HS-27A (cell line): Measurements from ENCODE around the gene DCUN1D3.
"Not testable (repeated sequence)": the region's sequence is repeated elsewhere in the genome, so short reads cannot be mapped to it uniquely, and the experiment has no call there.

Source experiments
- DNase-seq: peaks from one replicate; pipeline ENCODE4 v3.0.0-alpha.2; 2012; ENCODE audit warnings: low read depth, missing footprints

DCUN1D3 gene

DNA sequence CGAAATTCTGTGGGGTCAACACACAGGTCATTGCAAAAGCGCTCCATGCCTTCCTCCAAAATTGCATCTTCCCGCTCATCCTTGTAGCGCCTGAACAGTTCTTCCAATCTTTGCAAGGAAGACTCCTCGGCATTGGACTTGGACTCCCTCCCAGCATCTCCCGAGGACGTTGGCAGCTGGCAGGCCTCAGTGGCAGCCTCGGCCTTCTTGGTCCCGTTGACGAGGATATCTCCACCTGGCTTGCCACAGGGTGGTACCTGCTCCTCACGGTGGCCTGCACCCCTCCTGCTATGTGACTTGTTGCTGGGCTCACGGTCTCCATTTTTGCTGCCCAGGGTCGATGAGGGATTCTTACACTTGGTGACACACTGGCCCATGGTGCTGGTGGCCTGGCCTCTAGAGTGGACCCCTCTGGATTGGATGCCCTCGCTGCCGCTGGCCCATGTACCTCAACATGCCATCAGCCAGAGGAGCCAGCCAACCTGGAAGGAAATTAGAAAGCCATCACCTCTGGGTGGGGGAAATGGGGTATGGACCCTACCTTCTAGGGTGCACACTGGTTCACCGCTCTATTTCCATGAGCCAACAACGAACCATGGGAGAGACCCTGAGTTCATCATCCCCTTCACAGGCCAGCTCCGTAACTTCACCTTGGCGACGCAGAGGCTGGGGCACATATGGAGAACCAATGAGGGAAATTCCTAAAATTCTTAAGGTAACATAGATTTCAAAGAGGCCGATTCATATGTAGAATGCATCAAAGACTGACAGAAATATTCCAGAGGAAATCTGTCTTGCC, 37.8 kb downstream of the DCUN1D3 start:
- DNase-seq, result no peak

GRCh38 chr16:20860995-20861394, 39.2 kb downstream of the DCUN1D3 start:
- not testable (repeated sequence) for DNase-seq

- no peak for DNase-seq
These were observed 39.8 kb downstream of the DCUN1D3 start for GRCh38 chr16:20860361-20860760.

- DNase-seq, result no peak
These were observed 40.5 kb downstream of the DCUN1D3 start for GRCh38 chr16:20859699-20860098.

GRCh38 chr16:20859229-20859628, 40.9 kb downstream of the DCUN1D3 start:
- no peak for DNase-seq

- DNase-seq, result no peak
These were observed 42.9 kb downstream of the DCUN1D3 start for GRCh38 chr16:20857281-20857680.

- no peak for DNase-seq
These were observed 45.2 kb downstream of the DCUN1D3 start for GRCh38 chr16:20854963-20855362.

DNA sequence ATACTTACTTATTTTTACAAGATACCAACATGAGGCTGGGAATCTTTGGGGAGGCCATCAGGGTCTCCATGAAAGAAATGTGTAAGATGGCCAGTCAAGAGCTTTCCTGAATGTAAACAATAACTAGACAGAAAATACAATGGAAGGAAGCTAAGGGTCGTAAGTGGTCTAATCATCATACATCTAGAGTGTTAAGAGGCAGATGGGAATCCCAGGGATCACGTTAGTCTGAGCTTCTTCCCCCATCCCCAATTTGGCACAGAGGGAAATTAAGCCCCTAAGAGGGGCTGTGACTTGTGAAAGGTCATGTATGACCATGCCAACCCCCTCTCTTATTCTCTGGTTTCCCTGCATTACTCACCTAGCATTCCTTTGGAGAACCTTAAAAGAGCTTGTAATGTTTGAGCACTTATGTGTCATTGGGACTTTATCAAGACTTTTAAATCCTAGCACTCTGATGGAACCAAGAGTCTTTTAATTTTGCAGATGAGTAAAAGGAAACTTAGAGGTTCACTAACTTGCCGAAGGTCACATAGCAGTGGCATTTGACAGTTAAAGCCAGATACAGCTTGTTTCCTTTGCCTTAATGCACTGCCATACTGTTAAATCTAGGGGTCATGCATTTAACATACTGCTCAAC, 46.1 kb downstream of the DCUN1D3 start:
- DNase-seq, result no peak

DNA sequence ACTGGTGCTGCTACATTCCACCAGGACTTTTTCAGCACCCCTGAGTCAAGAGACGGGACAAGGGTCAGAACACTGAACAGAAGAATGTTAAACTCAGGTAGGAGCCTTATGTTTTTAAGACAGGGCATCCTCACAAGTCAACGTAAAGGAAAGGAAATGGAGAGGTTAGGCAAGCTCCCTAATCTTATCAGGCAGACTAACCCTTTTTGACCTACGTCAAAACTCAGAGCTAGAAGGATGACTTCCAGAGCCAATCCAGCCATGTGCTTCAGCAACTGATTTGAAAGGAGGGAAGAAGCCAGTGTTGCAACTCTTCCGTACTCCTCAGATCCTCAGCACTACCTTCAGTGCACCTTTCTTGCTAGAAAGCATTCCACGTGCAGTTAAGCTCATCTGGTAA, 47.0 kb downstream of the DCUN1D3 start:
- no peak for DNase-seq

GRCh38 chr16:20851601-20852000, 48.6 kb downstream of the DCUN1D3 start:
- DNase-seq, result peak; percentile 63

- no peak for DNase-seq
These were observed 49.2 kb downstream of the DCUN1D3 start for GRCh38 chr16:20850981-20851380.

DNA sequence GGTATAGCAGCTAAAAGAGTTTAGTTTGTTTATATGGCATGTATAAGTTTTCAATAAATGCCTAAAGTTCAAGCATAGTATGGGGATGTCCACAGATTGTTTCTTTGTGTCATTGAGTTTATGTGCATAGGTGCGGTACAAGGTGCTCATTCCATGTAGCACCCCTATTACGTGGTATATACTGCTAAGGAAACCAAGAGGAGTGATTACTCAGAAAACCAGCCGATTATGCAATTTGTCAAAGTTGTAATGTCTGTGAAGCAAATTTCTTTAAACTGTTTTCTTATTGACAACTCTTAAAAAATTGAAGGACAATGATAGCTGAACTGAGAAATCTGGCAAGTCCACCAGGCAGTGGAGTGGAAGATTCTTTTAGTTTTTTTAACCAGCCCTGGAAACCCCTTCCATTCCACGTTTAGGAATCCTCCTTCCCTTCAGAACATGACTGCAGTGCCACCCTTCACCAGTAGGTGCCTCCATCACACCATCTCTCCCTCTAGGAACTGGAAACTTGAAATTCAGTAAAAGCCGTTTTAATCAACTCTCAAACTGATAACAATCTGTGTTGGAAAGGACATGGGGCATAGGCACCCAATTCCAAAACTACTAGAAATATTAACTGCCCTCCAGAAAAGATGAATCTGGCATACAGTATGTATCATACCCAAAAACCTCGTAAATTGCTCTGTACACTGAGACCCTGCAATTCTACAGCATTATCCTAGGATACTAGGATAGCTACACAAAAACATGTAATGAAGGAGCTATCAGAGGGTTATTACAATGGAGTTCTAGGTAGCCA, 50.4 kb downstream of the DCUN1D3 start:
- DNase-seq, result no peak

- no peak for DNase-seq
These were observed 52.6 kb downstream of the DCUN1D3 start for GRCh38 chr16:20847550-20847949.

DNA sequence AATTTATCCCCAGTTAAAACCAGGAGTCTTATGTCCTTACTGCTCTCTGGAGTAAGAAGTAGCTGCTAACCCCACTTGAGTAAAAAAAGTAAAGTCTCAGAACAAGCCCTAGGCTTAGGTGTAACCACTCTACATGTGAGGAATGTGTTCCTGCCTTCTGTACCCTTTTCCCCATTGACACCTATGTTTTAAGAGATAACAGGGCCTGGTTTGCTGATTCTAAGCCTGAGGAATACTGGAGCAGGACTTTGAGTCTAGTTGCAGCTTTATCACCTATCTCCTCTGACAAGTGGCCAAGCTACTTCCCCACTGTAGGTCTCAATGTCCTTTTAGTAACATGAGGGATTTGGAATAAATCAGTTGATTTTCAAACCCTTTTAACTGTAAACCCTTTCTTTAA, 53.6 kb downstream of the DCUN1D3 start:
- DNase-seq, result no peak

DNA sequence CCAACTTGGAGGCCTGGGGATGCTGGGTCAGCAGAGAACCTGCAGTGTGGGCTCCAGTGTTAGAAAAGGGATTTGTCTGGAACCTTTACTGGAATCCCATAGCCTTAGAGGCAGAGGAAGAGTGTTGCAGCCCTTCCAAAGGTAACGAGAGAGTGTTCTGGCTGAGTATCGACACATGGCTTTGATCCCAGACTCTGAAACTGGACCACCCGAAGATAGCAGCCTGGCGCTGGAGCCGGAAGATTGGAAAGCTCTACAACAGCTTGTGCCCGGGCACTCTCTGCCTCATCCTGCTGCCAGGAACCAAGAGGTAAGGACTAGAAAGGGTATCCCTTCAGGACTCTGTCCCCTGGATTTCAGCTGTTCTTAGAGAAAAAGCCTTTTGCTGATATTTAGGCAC, 54.1 kb downstream of the DCUN1D3 start:
- no peak for DNase-seq

DNA sequence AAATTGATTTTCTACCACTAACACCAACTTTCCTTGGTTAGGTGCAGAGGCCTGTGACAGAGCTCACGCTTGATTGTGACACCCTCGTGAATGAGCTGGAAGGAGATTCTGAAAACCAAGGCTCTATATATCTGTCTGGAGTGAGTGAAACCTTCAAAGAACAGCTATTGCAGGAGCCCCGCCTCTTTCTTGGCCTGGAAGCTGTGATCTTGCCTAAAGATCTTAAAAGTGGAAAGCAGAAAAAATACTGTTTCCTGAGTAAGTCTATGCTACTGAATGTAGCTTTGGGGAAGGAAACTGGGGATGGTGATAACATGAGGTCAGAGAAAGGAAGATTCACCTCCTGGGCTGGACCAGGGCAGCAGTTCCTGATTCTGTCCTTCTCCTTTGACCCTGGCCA, 55.6 kb downstream of the DCUN1D3 start:
- no peak for DNase-seq

GRCh38 chr16:20844054-20844453, 56.1 kb downstream of the DCUN1D3 start:
- DNase-seq, result no peak

GRCh38 chr16:20839504-20839903, 60.7 kb downstream of the DCUN1D3 start:
- DNase-seq, result no peak

DNA sequence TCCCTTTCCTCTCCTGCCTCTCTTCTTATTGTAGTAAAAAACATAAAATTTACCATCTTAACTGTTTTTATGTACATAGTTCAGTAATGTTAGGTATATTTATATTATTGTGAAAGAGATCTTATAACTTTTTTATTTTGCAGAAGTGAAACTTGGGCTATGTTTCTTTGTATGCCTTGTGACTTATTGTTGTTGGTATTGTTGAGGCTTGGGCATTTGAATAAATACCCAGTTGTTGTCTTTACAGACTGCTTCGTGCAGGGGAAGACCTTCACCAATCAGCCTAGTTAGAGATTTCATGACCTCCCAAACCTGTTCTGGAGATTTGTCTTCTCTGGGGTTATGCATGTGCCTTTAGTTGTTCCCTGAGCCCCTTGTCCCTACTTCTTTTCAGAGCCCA, 61.9 kb downstream of the DCUN1D3 start:
- no peak for DNase-seq

DNA sequence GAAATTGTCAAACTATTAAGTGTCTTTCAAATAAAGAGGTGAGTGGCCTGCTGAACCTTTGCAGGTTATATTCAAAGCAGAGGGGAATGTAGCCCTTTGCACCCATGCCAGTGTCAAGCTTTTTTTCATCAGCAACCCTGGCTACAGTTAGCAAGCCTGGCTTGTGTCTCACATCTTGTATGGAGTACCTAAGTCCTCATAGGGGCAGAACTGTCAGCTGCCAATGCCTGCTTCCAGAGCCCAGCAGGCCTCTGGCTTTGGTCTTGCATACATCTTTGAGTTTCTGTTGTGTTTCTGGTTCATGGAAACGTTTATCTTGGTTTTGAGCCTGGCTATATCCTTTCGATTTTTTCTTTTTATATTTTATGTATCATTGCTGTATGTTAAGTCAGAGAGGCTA, 67.1 kb downstream of the DCUN1D3 start:
- no peak for DNase-seq

DNA sequence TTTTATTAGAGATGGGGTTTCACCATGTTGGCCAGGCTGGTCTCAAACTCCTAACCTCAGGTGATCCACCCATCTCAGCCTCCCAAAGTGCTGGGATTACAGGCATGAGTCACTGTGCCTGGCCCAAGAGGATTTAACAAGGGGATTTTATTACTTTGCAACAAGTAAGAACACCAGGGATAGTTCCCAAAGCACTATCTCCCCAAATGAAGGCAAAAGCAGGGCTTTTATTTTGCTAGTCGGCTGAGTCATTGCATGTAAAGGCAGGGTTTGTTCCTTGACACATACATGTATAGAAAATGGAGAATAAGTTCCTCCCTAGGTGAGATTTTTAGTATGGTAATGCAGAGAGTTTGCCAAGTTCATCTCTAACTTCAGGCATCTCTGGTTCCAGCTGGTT, 69.8 kb downstream of the DCUN1D3 start:
- DNase-seq, result no peak

DNA sequence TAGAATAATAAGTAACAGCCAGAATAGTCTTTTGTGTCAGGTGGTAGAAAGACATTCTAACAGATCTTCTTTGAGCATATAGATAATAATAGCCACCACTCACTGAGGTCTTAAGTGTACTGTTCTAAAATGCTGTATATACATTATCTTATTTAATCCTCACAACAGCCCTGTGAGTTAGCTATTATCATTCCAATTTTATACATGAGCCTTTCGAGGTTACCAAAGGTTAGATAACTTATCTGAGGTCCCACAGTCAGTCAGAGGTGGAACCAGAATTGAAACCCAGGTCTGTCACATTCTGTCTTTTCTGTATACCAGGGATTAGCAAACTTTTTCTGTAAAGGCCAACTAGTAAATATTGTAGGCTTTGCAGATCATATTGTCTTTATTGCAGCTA, 70.6 kb downstream of the DCUN1D3 start:
- DNase-seq, result no peak

DNA sequence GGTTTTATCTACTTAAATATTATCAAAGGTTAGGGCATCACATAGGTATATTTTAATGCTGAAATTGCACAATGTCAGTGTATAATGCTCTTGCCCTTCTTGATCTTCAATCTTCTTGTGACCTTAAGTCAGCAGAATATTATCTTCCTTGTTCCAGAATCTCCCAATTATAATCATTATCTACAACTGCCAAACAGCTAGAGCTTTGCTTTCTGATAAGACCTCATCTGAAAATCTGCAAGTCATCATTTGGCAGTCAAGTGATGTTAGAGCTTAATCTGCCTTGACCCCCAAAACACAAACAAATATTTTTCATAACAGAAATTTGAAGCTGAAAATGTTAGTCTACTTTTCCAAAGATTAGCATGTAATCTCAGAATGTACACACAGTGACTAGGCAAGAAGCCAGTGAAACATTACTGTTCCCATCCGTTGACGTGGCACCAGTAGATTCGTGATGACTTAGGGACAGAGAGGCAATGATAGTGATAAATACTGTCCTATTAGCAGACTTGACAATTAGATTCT, 74.1 kb downstream of the DCUN1D3 start:
- DNase-seq, result no peak
